WTC11 (cell line): ENCODE measurements around the gene KAZN. TPM values are rescaled to one million over a fixed set of nuclear protein-coding genes. Genes with fewer than 3 reads are reported as not detected.

ENCODE experiments used
- ATAC-seq: fragments of 200-7000 bp; cut with Tn5 transposase; 2 replicates; pipeline ENCODE4 v1.10.0; 2021; ENCODE audit warnings: mild to moderate bottlenecking, moderate library complexity
- CTCF ChIA-PET: fragments of 300-600 bp; sonication (Branson Sonifier 250); formaldehyde crosslinking; loops from one replicate; lab custom pipeline; 2021; ENCODE audit warnings: antibody characterized with exemption; lab: Charles Lee
- POLR2A ChIA-PET: fragments of 350-600 bp; sonication (Branson Sonifier 250); formaldehyde crosslinking; loops from one replicate; lab custom pipeline; 2021; ENCODE audit warnings: antibody characterized with exemption; lab: Charles Lee
- DNase-seq: peaks from one replicate; pipeline ENCODE4 v3.0.0; 2021; ENCODE audit warnings: low spot score
- H3K27ac Mint-ChIP-seq: 2 replicates; pipeline ENCODE4 v1.8.0; 2021; ENCODE audit warnings: mixed read lengths
- H3K27me3 Mint-ChIP-seq: 2 replicates; pipeline ENCODE4 v1.8.0; 2021; ENCODE audit warnings: low read depth, mild to moderate bottlenecking, moderate library complexity, mixed read lengths
- H3K36me3 Mint-ChIP-seq: 2 replicates; pipeline ENCODE4 v1.8.0; 2021; ENCODE audit warnings: mixed read lengths
- H3K4me1 Mint-ChIP-seq: 2 replicates; pipeline ENCODE4 v1.8.0; 2022; ENCODE audit warnings: mixed read lengths
- H3K4me3 Mint-ChIP-seq: 2 replicates; pipeline ENCODE4 v1.8.0; 2021; ENCODE audit warnings: mild to moderate bottlenecking, moderate library complexity, mixed read lengths
- H3K9me3 Mint-ChIP-seq: 2 replicates; pipeline ENCODE4 v1.8.0; 2021; ENCODE audit warnings: mixed read lengths
- CBFB ChIP-seq: sonication (generic); formaldehyde crosslinking; IDR thresholded peaks from 2 replicates; pipeline ENCODE4 v1.8.1; 2022; ENCODE audit warnings: mild to moderate bottlenecking, low read depth, missing genetic modification reagents
- EMX1 ChIP-seq: fragments of 250-450 bp; sonication (Bioruptor Pico); IDR thresholded peaks from 2 replicates; pipeline ENCODE4 v1.8.0; 2021; ENCODE audit warnings: mild to moderate bottlenecking
- HMGA2 ChIP-seq: fragments of 250-450 bp; sonication (Bioruptor Pico); IDR thresholded peaks from 2 replicates; pipeline ENCODE4 v1.4.0; 2021; ENCODE audit warnings: mild to moderate bottlenecking, moderate library complexity
- MXD4 ChIP-seq: fragments of 250-450 bp; sonication (Bioruptor Pico); IDR thresholded peaks from 2 replicates; pipeline ENCODE4 v1.8.0; 2021; ENCODE audit warnings: mild to moderate bottlenecking, moderate library complexity, borderline replicate concordance
- NFE2L1 ChIP-seq: sonication (generic); formaldehyde crosslinking; IDR thresholded peaks from 2 replicates; pipeline ENCODE4 v1.8.1; 2023; ENCODE audit warnings: missing genetic modification reagents
- TEAD4 ChIP-seq: sonication (generic); formaldehyde crosslinking; IDR thresholded peaks from 2 replicates; pipeline ENCODE4 v1.8.0; 2022; ENCODE audit warnings: mild to moderate bottlenecking, missing genetic modification reagents
- total RNA-seq: library from RNA; stranded (reverse); gene quantifications from 3 replicates; pipeline ENCODE4 v1.2.3, GENCODE V29; 2021
- TF ChIP-seq, protein P1 (sequence below): sonication (generic); formaldehyde crosslinking; IDR thresholded peaks from 2 replicates; pipeline ENCODE4 v1.8.1; 2023; ENCODE audit warnings: mild to moderate bottlenecking, missing genetic modification reagents
- TF ChIP-seq, protein P2 (sequence below): fragments of 250-450 bp; sonication (Bioruptor Pico); conservative IDR thresholded peaks from 2 replicates; pipeline ENCODE4 v1.9.0; 2021; ENCODE audit warnings: mild to moderate bottlenecking
- TF ChIP-seq, protein P3 (sequence below): fragments of 250-450 bp; sonication (Bioruptor Pico); IDR thresholded peaks from 2 replicates; pipeline ENCODE4 v1.9.0; 2021; ENCODE audit warnings: mild to moderate bottlenecking
- TF ChIP-seq, protein P4 (sequence below): sonication (generic); formaldehyde crosslinking; IDR thresholded peaks from 2 replicates; pipeline ENCODE4 v1.8.0; 2023; ENCODE audit warnings: mild to moderate bottlenecking, missing genetic modification reagents
- TF ChIP-seq, protein P5 (sequence below): sonication (generic); formaldehyde crosslinking; IDR thresholded peaks from 2 replicates; pipeline ENCODE4 v1.8.1; 2022; ENCODE audit warnings: low read depth, mild to moderate bottlenecking, moderate library complexity, missing genetic modification reagents, borderline replicate concordance
- TF ChIP-seq, protein P6 (sequence below): sonication (generic); formaldehyde crosslinking; IDR thresholded peaks from 2 replicates; pipeline ENCODE4 v1.8.1; 2022; ENCODE audit warnings: low read depth, missing genetic modification reagents, borderline replicate concordance
- TF ChIP-seq, protein P7 (sequence below): sonication (generic); formaldehyde crosslinking; conservative IDR thresholded peaks from 2 replicates; pipeline ENCODE4 v1.8.1; 2022; ENCODE audit warnings: mild to moderate bottlenecking, missing genetic modification reagents
- TF ChIP-seq, protein P8 (sequence below): fragments of 250-450 bp; sonication (Bioruptor Pico); IDR thresholded peaks from 2 replicates; pipeline ENCODE4 v1.9.0; 2021; ENCODE audit warnings: mild to moderate bottlenecking, borderline replicate concordance

The KAZN gene
- total RNA-seq, 1 experiment from 2014 or later = 19.9 TPM

DNA sequence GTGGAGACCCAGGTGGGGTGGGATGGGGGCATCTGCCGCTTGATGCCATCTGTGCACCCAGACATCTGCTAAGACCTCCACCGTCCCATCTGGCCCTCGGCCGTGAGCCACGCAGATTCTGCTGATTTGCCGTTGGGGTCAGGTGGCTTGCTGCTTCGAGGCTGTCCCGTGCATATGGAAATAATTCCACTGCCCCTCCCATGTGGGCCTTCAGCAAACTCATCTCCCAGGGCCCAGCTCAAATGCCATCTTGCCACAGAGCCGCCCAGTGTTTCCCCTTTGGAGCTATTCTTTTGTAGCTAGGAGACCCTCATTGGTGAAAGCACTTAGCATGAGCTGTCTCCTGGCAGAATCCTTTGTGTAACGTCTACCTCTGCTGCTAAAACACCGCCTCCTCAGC lies 99.8 kb downstream of the KAZN start:
- H3K27ac Mint-ChIP-seq = no peak overlapping the region
- no peak overlapping the region for H3K4me3 Mint-ChIP-seq
- CTCF ChIA-PET = no interaction called here
- peaks cover 5% of the 10 kb centered on the region; the same call in 1 of the 2 replicates for H3K36me3 Mint-ChIP-seq
- TF ChIP-seq MXD4 (CRISPR knock-in tag) (no peak), CBFB (CRISPR knock-in tag) (no peak), HMGA2 (no peak), NFE2L1 (CRISPR knock-in tag) (no peak), EMX1 (CRISPR knock-in tag) (no peak), TEAD4 (CRISPR knock-in tag) (no peak)
- TF ChIP-seq, protein P1, sequence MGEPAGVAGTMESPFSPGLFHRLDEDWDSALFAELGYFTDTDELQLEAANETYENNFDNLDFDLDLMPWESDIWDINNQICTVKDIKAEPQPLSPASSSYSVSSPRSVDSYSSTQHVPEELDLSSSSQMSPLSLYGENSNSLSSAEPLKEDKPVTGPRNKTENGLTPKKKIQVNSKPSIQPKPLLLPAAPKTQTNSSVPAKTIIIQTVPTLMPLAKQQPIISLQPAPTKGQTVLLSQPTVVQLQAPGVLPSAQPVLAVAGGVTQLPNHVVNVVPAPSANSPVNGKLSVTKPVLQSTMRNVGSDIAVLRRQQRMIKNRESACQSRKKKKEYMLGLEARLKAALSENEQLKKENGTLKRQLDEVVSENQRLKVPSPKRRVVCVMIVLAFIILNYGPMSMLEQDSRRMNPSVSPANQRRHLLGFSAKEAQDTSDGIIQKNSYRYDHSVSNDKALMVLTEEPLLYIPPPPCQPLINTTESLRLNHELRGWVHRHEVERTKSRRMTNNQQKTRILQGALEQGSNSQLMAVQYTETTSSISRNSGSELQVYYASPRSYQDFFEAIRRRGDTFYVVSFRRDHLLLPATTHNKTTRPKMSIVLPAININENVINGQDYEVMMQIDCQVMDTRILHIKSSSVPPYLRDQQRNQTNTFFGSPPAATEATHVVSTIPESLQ (CRISPR knock-in tag) = no peak
- TF ChIP-seq, protein P2, sequence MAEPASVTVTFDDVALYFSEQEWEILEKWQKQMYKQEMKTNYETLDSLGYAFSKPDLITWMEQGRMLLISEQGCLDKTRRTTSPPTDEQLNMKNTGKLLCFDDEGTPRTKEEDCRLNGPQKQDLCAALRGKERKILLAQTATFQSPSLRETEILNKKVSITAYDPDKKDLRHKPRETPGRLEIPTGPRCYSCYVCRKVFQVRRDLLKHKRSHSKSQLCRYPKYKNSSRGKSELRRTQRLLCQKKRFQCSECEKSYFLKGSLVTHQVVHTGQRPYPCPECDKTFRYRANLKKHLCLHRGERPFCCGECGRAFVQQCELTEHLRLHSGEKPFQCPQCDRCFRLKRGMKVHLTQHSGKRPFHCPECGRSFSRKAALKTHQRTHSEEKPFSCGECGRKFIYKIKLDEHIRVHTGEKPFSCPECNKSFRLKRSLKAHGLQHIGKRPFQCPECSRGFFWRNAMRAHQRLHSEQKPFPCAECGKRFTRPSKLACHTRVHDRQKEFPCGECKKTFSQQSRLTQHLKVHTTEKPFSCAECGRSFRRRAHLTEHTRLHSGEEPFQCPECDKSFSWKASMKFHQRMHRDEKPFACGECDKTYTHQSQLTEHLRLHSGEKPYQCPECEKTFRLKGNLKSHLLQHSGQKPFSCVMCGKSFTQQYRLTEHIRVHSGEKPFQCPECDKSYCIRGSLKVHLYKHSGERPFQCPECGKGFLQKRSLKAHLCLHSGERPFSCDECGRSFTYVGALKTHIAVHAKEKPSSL = no peak
- TF ChIP-seq, protein P3, sequence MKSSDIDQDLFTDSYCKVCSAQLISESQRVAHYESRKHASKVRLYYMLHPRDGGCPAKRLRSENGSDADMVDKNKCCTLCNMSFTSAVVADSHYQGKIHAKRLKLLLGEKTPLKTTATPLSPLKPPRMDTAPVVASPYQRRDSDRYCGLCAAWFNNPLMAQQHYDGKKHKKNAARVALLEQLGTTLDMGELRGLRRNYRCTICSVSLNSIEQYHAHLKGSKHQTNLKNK (CRISPR knock-in tag) = no peak
- TF ChIP-seq, protein P4, sequence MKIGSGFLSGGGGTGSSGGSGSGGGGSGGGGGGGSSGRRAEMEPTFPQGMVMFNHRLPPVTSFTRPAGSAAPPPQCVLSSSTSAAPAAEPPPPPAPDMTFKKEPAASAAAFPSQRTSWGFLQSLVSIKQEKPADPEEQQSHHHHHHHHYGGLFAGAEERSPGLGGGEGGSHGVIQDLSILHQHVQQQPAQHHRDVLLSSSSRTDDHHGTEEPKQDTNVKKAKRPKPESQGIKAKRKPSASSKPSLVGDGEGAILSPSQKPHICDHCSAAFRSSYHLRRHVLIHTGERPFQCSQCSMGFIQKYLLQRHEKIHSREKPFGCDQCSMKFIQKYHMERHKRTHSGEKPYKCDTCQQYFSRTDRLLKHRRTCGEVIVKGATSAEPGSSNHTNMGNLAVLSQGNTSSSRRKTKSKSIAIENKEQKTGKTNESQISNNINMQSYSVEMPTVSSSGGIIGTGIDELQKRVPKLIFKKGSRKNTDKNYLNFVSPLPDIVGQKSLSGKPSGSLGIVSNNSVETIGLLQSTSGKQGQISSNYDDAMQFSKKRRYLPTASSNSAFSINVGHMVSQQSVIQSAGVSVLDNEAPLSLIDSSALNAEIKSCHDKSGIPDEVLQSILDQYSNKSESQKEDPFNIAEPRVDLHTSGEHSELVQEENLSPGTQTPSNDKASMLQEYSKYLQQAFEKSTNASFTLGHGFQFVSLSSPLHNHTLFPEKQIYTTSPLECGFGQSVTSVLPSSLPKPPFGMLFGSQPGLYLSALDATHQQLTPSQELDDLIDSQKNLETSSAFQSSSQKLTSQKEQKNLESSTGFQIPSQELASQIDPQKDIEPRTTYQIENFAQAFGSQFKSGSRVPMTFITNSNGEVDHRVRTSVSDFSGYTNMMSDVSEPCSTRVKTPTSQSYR (CRISPR knock-in tag) = no peak
- TF ChIP-seq, protein P5, sequence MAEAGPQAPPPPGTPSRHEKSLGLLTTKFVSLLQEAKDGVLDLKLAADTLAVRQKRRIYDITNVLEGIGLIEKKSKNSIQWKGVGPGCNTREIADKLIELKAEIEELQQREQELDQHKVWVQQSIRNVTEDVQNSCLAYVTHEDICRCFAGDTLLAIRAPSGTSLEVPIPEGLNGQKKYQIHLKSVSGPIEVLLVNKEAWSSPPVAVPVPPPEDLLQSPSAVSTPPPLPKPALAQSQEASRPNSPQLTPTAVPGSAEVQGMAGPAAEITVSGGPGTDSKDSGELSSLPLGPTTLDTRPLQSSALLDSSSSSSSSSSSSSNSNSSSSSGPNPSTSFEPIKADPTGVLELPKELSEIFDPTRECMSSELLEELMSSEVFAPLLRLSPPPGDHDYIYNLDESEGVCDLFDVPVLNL (CRISPR knock-in tag) = no peak
- TF ChIP-seq, protein P6, sequence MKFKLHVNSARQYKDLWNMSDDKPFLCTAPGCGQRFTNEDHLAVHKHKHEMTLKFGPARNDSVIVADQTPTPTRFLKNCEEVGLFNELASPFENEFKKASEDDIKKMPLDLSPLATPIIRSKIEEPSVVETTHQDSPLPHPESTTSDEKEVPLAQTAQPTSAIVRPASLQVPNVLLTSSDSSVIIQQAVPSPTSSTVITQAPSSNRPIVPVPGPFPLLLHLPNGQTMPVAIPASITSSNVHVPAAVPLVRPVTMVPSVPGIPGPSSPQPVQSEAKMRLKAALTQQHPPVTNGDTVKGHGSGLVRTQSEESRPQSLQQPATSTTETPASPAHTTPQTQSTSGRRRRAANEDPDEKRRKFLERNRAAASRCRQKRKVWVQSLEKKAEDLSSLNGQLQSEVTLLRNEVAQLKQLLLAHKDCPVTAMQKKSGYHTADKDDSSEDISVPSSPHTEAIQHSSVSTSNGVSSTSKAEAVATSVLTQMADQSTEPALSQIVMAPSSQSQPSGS (CRISPR knock-in tag) = no peak
- TF ChIP-seq, protein P7, sequence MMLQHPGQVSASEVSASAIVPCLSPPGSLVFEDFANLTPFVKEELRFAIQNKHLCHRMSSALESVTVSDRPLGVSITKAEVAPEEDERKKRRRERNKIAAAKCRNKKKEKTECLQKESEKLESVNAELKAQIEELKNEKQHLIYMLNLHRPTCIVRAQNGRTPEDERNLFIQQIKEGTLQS (CRISPR knock-in tag) = no peak
- TF ChIP-seq, protein P8, sequence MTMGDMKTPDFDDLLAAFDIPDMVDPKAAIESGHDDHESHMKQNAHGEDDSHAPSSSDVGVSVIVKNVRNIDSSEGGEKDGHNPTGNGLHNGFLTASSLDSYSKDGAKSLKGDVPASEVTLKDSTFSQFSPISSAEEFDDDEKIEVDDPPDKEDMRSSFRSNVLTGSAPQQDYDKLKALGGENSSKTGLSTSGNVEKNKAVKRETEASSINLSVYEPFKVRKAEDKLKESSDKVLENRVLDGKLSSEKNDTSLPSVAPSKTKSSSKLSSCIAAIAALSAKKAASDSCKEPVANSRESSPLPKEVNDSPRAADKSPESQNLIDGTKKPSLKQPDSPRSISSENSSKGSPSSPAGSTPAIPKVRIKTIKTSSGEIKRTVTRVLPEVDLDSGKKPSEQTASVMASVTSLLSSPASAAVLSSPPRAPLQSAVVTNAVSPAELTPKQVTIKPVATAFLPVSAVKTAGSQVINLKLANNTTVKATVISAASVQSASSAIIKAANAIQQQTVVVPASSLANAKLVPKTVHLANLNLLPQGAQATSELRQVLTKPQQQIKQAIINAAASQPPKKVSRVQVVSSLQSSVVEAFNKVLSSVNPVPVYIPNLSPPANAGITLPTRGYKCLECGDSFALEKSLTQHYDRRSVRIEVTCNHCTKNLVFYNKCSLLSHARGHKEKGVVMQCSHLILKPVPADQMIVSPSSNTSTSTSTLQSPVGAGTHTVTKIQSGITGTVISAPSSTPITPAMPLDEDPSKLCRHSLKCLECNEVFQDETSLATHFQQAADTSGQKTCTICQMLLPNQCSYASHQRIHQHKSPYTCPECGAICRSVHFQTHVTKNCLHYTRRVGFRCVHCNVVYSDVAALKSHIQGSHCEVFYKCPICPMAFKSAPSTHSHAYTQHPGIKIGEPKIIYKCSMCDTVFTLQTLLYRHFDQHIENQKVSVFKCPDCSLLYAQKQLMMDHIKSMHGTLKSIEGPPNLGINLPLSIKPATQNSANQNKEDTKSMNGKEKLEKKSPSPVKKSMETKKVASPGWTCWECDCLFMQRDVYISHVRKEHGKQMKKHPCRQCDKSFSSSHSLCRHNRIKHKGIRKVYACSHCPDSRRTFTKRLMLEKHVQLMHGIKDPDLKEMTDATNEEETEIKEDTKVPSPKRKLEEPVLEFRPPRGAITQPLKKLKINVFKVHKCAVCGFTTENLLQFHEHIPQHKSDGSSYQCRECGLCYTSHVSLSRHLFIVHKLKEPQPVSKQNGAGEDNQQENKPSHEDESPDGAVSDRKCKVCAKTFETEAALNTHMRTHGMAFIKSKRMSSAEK (CRISPR knock-in tag) = no peak
- TF ChIP-seq, all 79 proteins: peak for 0
- DNase-seq = no peak
- POLR2A ChIA-PET = no interaction called here
- H3K4me1 Mint-ChIP-seq = peaks cover 22% of the 10 kb centered on the region
- ATAC-seq = no peak
- H3K27me3 Mint-ChIP-seq = peaks cover 4% of the 10 kb centered on the region; the same call in 1 of the 2 replicates
- H3K9me3 Mint-ChIP-seq = peaks cover 8% of the 10 kb centered on the region
